ENCODE data around the gene ECSIT.
A peak's percentile ranks its signal among the peaks of the same experiment; 100 is the strongest.

Gene ECSIT

DNA sequence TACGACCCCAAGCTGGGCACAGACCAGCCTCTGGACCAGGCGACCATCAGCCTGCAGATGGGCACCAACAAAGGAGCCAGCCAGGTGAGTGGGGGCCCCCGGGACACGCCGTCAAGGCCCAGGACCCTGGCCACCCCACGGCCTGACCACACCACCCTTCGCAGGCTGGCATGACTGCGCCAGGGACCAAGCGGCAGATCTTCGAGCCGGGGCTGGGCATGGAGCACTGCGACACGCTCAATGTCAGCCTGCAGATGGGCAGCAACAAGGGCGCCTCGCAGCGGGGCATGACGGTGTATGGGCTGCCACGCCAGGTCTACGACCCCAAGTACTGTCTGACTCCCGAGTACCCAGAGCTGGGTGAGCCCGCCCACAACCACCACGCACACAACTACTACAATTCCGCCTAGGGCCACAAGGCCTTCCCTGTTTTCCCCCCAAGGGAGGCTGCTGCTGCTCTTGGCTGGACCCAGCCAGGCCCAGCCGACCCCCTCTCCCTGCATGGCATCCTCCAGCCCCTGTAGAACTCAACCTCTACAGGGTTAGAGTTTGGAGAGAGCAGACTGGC is 20.5 kb upstream of the ECSIT start:
- Histone ChIP-seq H3K9me3 (ENCODE audit: control insufficient read depth in 2 of 2, low read length in 2 of 2) (no peaks in the 10 kb centered on the region), H3K36me3 (ENCODE audit: control insufficient read depth in 2 of 2, insufficient read depth in 2 of 2, low read length in 2 of 2) (peaks cover 48 to 51% of the 10 kb centered on the region in 2 donors), H3K27ac (ENCODE audit: low read length) (peak overlapping the region; percentile 55), H3K9ac (ENCODE audit: low read length in 2 of 2) (no peak overlapping the region), H3K4me1 (ENCODE audit: control insufficient read depth, insufficient read depth, low read length) (peaks cover 41% of the 10 kb centered on the region), H3K4me3 (ENCODE audit: low read length in 2 of 2) (no peak overlapping the region), H3K27me3 (ENCODE audit: control insufficient read depth in 1 of 2, insufficient read depth in 2 of 2, low read length in 2 of 2) (no peaks in the 10 kb centered on the region)

DNA sequence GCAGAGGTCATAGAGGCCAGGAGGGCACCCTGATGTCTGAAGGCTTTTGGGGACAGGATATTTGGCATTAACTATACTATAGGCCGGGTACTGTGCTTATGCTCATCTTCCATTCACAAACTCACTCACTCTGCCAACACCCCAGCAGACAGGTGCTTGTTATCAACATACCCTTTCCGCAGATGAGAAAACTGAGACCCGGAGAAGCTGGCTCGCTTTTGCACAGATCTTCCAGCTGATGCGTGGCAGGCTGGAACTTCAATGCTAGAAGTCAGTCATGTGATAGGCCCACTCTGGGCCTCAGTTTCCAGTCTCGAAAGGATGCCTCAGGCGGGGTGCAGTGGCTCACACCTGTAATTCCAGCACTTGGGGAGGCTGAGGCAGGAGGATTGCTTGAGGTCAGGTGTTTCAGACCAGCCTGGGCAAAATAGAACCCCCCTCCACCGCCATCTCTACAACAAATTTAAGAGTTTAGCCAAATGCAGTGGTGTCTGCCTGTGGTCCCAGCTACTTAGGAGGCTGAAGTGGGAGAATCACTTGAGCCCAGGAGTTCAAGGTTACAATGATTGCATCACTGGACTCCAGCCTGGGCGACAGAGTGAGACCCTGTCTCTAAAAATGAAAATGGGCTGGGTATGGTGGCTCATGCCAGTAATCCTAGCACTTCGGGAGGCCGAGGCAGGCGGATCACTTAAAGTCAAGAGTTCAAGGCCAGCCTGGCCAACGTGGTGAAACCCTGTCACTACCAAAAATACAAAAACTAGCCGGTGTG is 19.2 kb upstream of the ECSIT start:
- Histone ChIP-seq H3K27me3 (ENCODE audit: control insufficient read depth in 1 of 2, insufficient read depth in 2 of 2, low read length in 2 of 2) (no peaks in the 10 kb centered on the region), H3K27ac (ENCODE audit: low read length) (peak overlapping the region; percentile 24)

DNA sequence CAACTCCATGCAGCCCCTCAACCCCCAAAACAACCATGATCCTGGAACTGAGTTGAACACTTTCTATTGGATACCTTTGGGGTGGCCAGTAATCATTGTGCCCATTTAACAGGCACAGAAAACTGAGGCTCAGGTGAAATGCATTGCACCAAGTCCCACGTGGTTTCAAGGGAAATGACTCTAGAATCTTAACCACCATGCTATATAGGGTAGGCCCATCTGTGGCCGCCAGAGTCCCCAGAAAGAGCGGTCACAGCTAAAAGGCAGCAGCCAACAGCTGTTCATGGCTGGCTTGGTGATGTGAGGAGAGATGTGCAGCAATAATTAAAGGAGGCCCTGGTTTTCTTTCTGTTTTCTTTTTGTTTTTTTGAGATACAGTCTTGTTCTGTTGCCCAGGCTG is 12.3 kb upstream of the ECSIT start:
- no peaks in the 10 kb centered on the region for H3K27me3 ChIP-seq (ENCODE audit: control insufficient read depth in 1 of 2, insufficient read depth in 2 of 2, low read length in 2 of 2)
- peak overlapping the region; percentile 98 to 100 for H3K9ac ChIP-seq (ENCODE audit: low read length in 2 of 2)
- H3K9me3 ChIP-seq (ENCODE audit: control insufficient read depth in 2 of 2, low read length in 2 of 2) = no peaks in the 10 kb centered on the region
- H3K4me3 ChIP-seq (ENCODE audit: low read length in 2 of 2) = peak overlapping the region; percentile 95 to 96
- peak overlapping the region; percentile 100 for H3K27ac ChIP-seq (ENCODE audit: low read length)
- H3K36me3 ChIP-seq (ENCODE audit: control insufficient read depth in 2 of 2, insufficient read depth in 2 of 2, low read length in 2 of 2) = peaks cover 15 to 29% of the 10 kb centered on the region in 2 donors
- peaks cover 55% of the 10 kb centered on the region for H3K4me1 ChIP-seq (ENCODE audit: control insufficient read depth, insufficient read depth, low read length)

More for the DNA sequence above, 19.2 kb upstream of the ECSIT start:
- H3K4me3 ChIP-seq (ENCODE audit: low read length in 2 of 2) = no peak overlapping the region
- H3K36me3 ChIP-seq (ENCODE audit: control insufficient read depth in 2 of 2, insufficient read depth in 2 of 2, low read length in 2 of 2) = peaks cover 41 to 46% of the 10 kb centered on the region in 2 donors
- no peak overlapping the region for H3K9ac ChIP-seq (ENCODE audit: low read length in 2 of 2)
- peaks cover 47% of the 10 kb centered on the region for H3K4me1 ChIP-seq (ENCODE audit: control insufficient read depth, insufficient read depth, low read length)
- no peaks in the 10 kb centered on the region for H3K9me3 ChIP-seq (ENCODE audit: control insufficient read depth in 2 of 2, low read length in 2 of 2)

- Histone ChIP-seq H3K4me1 (ENCODE audit: control insufficient read depth, insufficient read depth, low read length) (peaks cover 57% of the 10 kb centered on the region), H3K9me3 (ENCODE audit: control insufficient read depth in 2 of 2, low read length in 2 of 2) (no peaks in the 10 kb centered on the region), H3K27ac (ENCODE audit: low read length) (peak overlapping the region; percentile 100), H3K36me3 (ENCODE audit: control insufficient read depth in 2 of 2, insufficient read depth in 2 of 2, low read length in 2 of 2) (peaks cover 12 to 25% of the 10 kb centered on the region in 2 donors), H3K4me3 (ENCODE audit: low read length in 2 of 2) (peak overlapping the region; percentile 95 to 96), H3K9ac (ENCODE audit: low read length in 2 of 2) (peak overlapping the region; percentile 98 to 100), H3K27me3 (ENCODE audit: control insufficient read depth in 1 of 2, insufficient read depth in 2 of 2, low read length in 2 of 2) (no peaks in the 10 kb centered on the region)
Observed at GRCh38 chr19:11540645-11541044, 11.7 kb upstream of the ECSIT start.

GRCh38 chr19:11539495-11540365 is 10.8 kb upstream of the ECSIT start:
- Histone ChIP-seq H3K9ac (ENCODE audit: low read length in 2 of 2) (peak overlapping the region; percentile 100), H3K27ac (ENCODE audit: low read length) (peak overlapping the region; percentile 100), H3K4me1 (ENCODE audit: control insufficient read depth, insufficient read depth, low read length) (peaks cover 58% of the 10 kb centered on the region), H3K27me3 (ENCODE audit: control insufficient read depth in 1 of 2, insufficient read depth in 2 of 2, low read length in 2 of 2) (no peaks in the 10 kb centered on the region), H3K36me3 (ENCODE audit: control insufficient read depth in 2 of 2, insufficient read depth in 2 of 2, low read length in 2 of 2) (peaks cover 12 to 21% of the 10 kb centered on the region in 2 donors), H3K4me3 (ENCODE audit: low read length in 2 of 2) (peak overlapping the region; percentile 95 to 96), H3K9me3 (ENCODE audit: control insufficient read depth in 2 of 2, low read length in 2 of 2) (no peaks in the 10 kb centered on the region)

- Histone ChIP-seq H3K27ac (ENCODE audit: low read length) (peak within 1 kb of the TSS; percentile 100), H3K9ac (ENCODE audit: low read length in 2 of 2) (peak within 1 kb of the TSS; percentile 100), H3K4me1 (ENCODE audit: control insufficient read depth, insufficient read depth, low read length) (peaks cover 54% of the 10 kb centered on the region), H3K4me3 (ENCODE audit: low read length in 2 of 2) (peak within 1 kb of the TSS; percentile 86 to 95), H3K27me3 (ENCODE audit: control insufficient read depth in 1 of 2, insufficient read depth in 2 of 2, low read length in 2 of 2) (no peaks in the 10 kb centered on the region), H3K9me3 (ENCODE audit: control insufficient read depth in 2 of 2, low read length in 2 of 2) (no peaks in the 10 kb centered on the region), H3K36me3 (ENCODE audit: control insufficient read depth in 2 of 2, insufficient read depth in 2 of 2, low read length in 2 of 2) (peaks cover 8 to 14% of the 10 kb centered on the region in 2 donors)
Observed at GRCh38 chr19:11538232-11539036, 9.5 kb upstream of the ECSIT start, which contains the start of gene CNN1. Gene CNN1 (plus strand): TSS chr19:11538851. CDS start chr19:11538928, 77 bp downstream.

- Histone ChIP-seq H3K4me3 (ENCODE audit: low read length in 2 of 2) (peak overlapping the region; percentile 66 to 70), H3K27ac (ENCODE audit: low read length) (peak overlapping the region; percentile 100), H3K4me1 (ENCODE audit: control insufficient read depth, insufficient read depth, low read length) (peaks cover 38% of the 10 kb centered on the region), H3K36me3 (ENCODE audit: control insufficient read depth in 2 of 2, insufficient read depth in 2 of 2, low read length in 2 of 2) (peaks cover under 1 to 6% of the 10 kb centered on the region in 2 donors), H3K9me3 (ENCODE audit: control insufficient read depth in 2 of 2, low read length in 2 of 2) (no peaks in the 10 kb centered on the region), H3K9ac (ENCODE audit: low read length in 2 of 2) (peak overlapping the region; percentile 90 to 92), H3K27me3 (ENCODE audit: control insufficient read depth in 1 of 2, insufficient read depth in 2 of 2, low read length in 2 of 2) (no peaks in the 10 kb centered on the region)
Observed at GRCh38 chr19:11535792-11536595, 7.1 kb upstream of the ECSIT start.

- Histone ChIP-seq H3K4me1 (ENCODE audit: control insufficient read depth, insufficient read depth, low read length) (peaks cover 32% of the 10 kb centered on the region), H3K9ac (ENCODE audit: low read length in 2 of 2) (peak overlapping the region; percentile 29 to 90), H3K36me3 (ENCODE audit: control insufficient read depth in 2 of 2, insufficient read depth in 2 of 2, low read length in 2 of 2) (no peaks in the 10 kb centered on the region), H3K27me3 (ENCODE audit: control insufficient read depth in 1 of 2, insufficient read depth in 2 of 2, low read length in 2 of 2) (no peaks in the 10 kb centered on the region), H3K27ac (ENCODE audit: low read length) (peak overlapping the region; percentile 100), H3K4me3 (ENCODE audit: low read length in 2 of 2) (peak overlapping the region in 1 of 2 donors; percentile 70), H3K9me3 (ENCODE audit: control insufficient read depth in 2 of 2, low read length in 2 of 2) (no peaks in the 10 kb centered on the region)
Observed at GRCh38 chr19:11534948-11535347, 6.0 kb upstream of the ECSIT start.

DNA sequence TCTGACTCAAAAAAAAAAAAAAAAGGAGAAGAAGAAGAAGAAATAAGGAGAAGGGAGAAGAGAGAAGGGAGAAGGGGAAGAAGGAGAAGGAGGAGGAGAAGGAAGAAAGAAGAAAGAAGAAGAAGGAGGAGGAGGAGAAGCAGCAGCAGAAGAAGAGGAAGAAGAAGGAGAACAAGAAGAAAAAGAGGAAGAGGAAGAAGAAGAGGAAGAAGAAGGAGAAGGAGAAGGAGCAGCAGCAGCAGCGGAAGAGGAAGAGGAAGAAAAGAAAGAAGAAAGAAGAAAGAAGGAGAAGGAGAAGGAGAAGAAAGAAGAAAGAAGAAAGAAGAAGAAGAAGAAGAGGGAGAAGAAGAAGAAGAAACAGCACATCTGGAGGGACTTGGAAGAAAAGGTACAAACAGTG is 5.6 kb upstream of the ECSIT start:
- Histone ChIP-seq H3K27me3 (ENCODE audit: control insufficient read depth in 1 of 2, insufficient read depth in 2 of 2, low read length in 2 of 2) (no peaks in the 10 kb centered on the region), H3K27ac (ENCODE audit: low read length) (peak overlapping the region; percentile 100)

More for the DNA sequence above, 5.6 kb upstream of the ECSIT start:
- Histone ChIP-seq H3K9ac (ENCODE audit: low read length in 2 of 2) (peak overlapping the region; percentile 29 to 90), H3K4me1 (ENCODE audit: control insufficient read depth, insufficient read depth, low read length) (peaks cover 34% of the 10 kb centered on the region), H3K9me3 (ENCODE audit: control insufficient read depth in 2 of 2, low read length in 2 of 2) (no peaks in the 10 kb centered on the region), H3K36me3 (ENCODE audit: control insufficient read depth in 2 of 2, insufficient read depth in 2 of 2, low read length in 2 of 2) (no peaks in the 10 kb centered on the region), H3K4me3 (ENCODE audit: low read length in 2 of 2) (no peak overlapping the region)

Data from stomach smooth muscle (tissue), 2 donors.